Thoracic aorta (tissue), 2 donors: ENCODE results near the gene CPSF2. TPM values are rescaled to one million over a fixed set of nuclear protein-coding genes. Genes with fewer than 3 reads are reported as not detected.

ENCODE experiments used
- ATAC-seq: fragments of 150-250 bp; one replicate; pipeline ENCODE4 v1.8.0; 2017; ENCODE audit warnings: low read depth; ENCODE audit not compliant: insufficient number of reproducible peaks, low FRiP score
- DNase-seq: peaks from one replicate; pipeline ENCODE4 v3.0.0-alpha.2; 2020; ENCODE audit warnings: low spot score
- H3K27ac ChIP-seq, 2 donors: fragments of 200-600 bp; sonication (generic); 1 replicate in 1 of 2; 2 replicates in 1 of 2; pipeline ENCODE4 v1.5.1; 2016; ENCODE audit warnings: mild to moderate bottlenecking in 2 of 2, moderate library complexity in 2 of 2
- H3K27me3 ChIP-seq: fragments of 200-600 bp; sonication (generic); replicated peaks from 2 replicates; pipeline ENCODE4 v1.6.0; 2016; ENCODE audit warnings: mild to moderate bottlenecking; ENCODE audit not compliant: insufficient read depth
- H3K36me3 ChIP-seq: fragments of 200-600 bp; sonication (generic); one replicate; pipeline ENCODE4 v1.5.1; 2016
- H3K4me1 ChIP-seq, 2 donors: fragments of 200-600 bp; sonication (generic); 1 replicate in 1 of 2; 2 replicates in 1 of 2; pipeline versions ENCODE4 v1.5.1 to v1.6.0; 2016; ENCODE audit warnings: low read depth in 2 of 2, mild to moderate bottlenecking in 1 of 2; ENCODE audit not compliant: control insufficient read depth in 1 of 2
- H3K4me3 ChIP-seq: fragments of 200-600 bp; sonication (generic); 2 replicates; pipeline ENCODE4 v1.5.1; 2016; ENCODE audit warnings: mild to moderate bottlenecking
- H3K9me3 ChIP-seq: fragments of 200-600 bp; sonication (generic); 2 replicates; pipeline ENCODE4 v1.5.1; 2016
- total RNA-seq, 2 donors: library from RNA; depleted of rRNA; stranded (reverse); fragments of >200 nt; gene quantifications; one replicate each; pipeline versions ENCODE4 v1.1.0 to v1.2.3, GENCODE V29; 2016
- TF ChIP-seq, protein P1 (sequence below): fragments of 200-600 bp; sonication (generic); IDR thresholded peaks from one replicate; pipeline ENCODE4 v1.5.1; 2019; ENCODE audit warnings: antibody characterized with exemption

Gene CPSF2
- total RNA-seq, 2 donors from 2014 or later = 19.5 to 44.7 TPM

DNA sequence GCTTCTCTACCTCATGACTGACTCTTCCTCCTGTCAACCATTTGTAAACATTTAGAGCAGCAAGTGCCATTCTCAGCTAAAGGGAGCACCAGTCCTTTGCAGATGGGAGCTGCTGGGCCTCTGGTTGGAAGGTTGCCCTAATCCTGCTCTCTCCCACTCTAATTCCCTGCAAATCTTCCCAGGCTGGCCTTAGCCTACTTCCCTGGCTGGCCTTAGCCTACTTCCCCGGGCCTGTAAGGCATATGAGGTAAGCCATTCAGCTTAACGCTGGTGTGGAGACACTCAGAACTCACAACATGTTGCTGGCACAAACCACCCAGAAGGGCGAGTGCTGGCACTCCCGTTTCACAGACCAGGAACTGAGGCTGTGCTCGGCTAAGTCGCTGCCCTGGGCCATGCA lies 69.0 kb downstream of the CPSF2 start:
- Histone ChIP-seq H3K27ac (no peak overlapping the region), H3K9me3 (no peaks in the 10 kb centered on the region), H3K4me1 (no peaks in the 10 kb centered on the region), H3K4me3 (no peak overlapping the region), H3K36me3 (no peaks in the 10 kb centered on the region), H3K27me3 (no peaks in the 10 kb centered on the region)
- no peak for ATAC-seq
- TF ChIP-seq, protein P1, sequence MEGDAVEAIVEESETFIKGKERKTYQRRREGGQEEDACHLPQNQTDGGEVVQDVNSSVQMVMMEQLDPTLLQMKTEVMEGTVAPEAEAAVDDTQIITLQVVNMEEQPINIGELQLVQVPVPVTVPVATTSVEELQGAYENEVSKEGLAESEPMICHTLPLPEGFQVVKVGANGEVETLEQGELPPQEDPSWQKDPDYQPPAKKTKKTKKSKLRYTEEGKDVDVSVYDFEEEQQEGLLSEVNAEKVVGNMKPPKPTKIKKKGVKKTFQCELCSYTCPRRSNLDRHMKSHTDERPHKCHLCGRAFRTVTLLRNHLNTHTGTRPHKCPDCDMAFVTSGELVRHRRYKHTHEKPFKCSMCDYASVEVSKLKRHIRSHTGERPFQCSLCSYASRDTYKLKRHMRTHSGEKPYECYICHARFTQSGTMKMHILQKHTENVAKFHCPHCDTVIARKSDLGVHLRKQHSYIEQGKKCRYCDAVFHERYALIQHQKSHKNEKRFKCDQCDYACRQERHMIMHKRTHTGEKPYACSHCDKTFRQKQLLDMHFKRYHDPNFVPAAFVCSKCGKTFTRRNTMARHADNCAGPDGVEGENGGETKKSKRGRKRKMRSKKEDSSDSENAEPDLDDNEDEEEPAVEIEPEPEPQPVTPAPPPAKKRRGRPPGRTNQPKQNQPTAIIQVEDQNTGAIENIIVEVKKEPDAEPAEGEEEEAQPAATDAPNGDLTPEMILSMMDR = no peak
- no peak for DNase-seq

DNA sequence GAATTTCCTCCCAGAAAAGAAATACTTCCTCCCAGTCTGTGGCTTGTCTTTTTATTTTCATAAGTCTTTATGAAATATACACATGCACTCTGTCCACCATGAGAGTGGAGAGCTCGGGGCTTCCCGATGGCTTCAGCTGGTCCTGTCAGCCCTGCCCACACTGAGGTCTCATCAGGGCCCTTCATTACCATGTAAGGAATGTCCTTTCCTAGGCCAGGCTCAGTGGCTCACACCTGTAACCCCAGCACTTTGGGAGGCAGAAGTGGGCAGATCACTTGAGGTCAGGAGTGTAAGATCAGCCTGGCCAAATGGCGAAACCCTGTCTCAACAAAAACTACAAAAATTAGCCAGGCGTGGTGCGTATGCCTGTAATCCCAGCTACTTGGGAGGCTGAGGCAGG lies 77.0 kb downstream of the CPSF2 start:
- no peak for ATAC-seq
- no peak overlapping the region for H3K4me3 ChIP-seq
- H3K36me3 ChIP-seq = no peaks in the 10 kb centered on the region
- H3K9me3 ChIP-seq = no peaks in the 10 kb centered on the region
- no peaks in the 10 kb centered on the region for H3K27me3 ChIP-seq
- no peak for DNase-seq
- TF ChIP-seq, protein P1 = no peak
- no peak overlapping the region for H3K27ac ChIP-seq
- no peaks in the 10 kb centered on the region for H3K4me1 ChIP-seq

- no peak for DNase-seq
- Histone ChIP-seq H3K27me3 (no peaks in the 10 kb centered on the region), H3K9me3 (no peaks in the 10 kb centered on the region), H3K27ac (no peak overlapping the region), H3K36me3 (no peaks in the 10 kb centered on the region), H3K4me1 (no peaks in the 10 kb centered on the region), H3K4me3 (no peak overlapping the region)
- TF ChIP-seq, protein P1 = no peak
- ATAC-seq = no peak
Observed at GRCh38 chr14:92199763-92200162, 78.0 kb downstream of the CPSF2 start.

DNA sequence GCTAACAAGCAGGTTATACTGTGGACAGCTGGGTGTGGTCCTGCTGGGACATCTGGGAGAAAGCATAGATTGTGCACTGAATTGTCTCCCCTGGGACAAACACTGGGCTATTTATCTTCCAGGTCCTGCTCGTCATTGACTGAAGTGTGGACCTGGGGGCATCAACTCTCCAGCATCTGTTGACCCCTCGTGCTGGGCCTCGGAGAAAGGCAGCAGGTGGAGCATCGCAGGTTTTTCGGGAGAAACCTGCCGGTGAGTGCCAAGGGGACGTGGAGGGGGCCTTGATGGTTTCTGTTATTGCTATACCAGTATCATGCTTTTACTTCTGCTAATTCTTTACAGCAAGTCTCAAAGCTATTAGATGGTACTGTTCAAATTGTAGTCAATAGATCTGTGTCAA lies 81.3 kb downstream of the CPSF2 start:
- Histone ChIP-seq H3K4me3 (no peak overlapping the region), H3K27ac (no peak overlapping the region), H3K36me3 (no peaks in the 10 kb centered on the region), H3K4me1 (peaks cover 0 to 17% of the 10 kb centered on the region in 2 donors), H3K9me3 (no peaks in the 10 kb centered on the region), H3K27me3 (no peaks in the 10 kb centered on the region)
- ATAC-seq = no peak
- TF ChIP-seq, protein P1 = no peak
- DNase-seq = no peak

GRCh38 chr14:92204792-92205191 lies 83.0 kb downstream of the CPSF2 start:
- no peak overlapping the region for H3K27ac ChIP-seq
- TF ChIP-seq, protein P1 = no peak
- H3K4me3 ChIP-seq = no peak overlapping the region
- H3K27me3 ChIP-seq = no peaks in the 10 kb centered on the region
- H3K9me3 ChIP-seq = no peaks in the 10 kb centered on the region
- H3K36me3 ChIP-seq = no peaks in the 10 kb centered on the region
- H3K4me1 ChIP-seq = peaks cover 9 to 34% of the 10 kb centered on the region in 2 donors
- no peak for DNase-seq
- ATAC-seq = no peak
